Nucleus accumbens (tissue), 56 donors: ENCODE measurements around the gene PMVK.

Source experiments
- DNase-seq, 56 donors: peaks; one replicate each; lab custom pipeline; 2025; lab: John Stamatoyannopoulos, UW

The PMVK gene

GRCh38 chr1:154968731-154969130 is 32.2 kb upstream of the PMVK start:
- no peak for DNase-seq

GRCh38 chr1:154967331-154967950 is 30.9 kb upstream of the PMVK start:
- DNase-seq = no peak

- DNase-seq = no peak
Observed at GRCh38 chr1:154966111-154966510, 29.6 kb upstream of the PMVK start.

- no peak for DNase-seq
Observed at GRCh38 chr1:154964359-154964758, 27.8 kb upstream of the PMVK start.

GRCh38 chr1:154963643-154964042 is 27.1 kb upstream of the PMVK start:
- DNase-seq = no peak

GRCh38 chr1:154962795-154963330 is 26.3 kb upstream of the PMVK start:
- no peak for DNase-seq

- peak in 5 of 56 donors; percentile 24 to 56 (median 45) for DNase-seq
Observed at GRCh38 chr1:154962156-154962749, 25.7 kb upstream of the PMVK start.

GRCh38 chr1:154961207-154962155 is 25.0 kb upstream of the PMVK start, which contains the start of gene PYGO2:
TSS of gene PYGO2 (minus strand) at chr1:154961782. CDS start at chr1:154961576, 206 bp downstream.
- DNase-seq = peak in 53 of 56 donors; percentile 33 to 90 (median 72)

- no peak for DNase-seq
Observed at GRCh38 chr1:154960446-154961136, 24.1 kb upstream of the PMVK start.

GRCh38 chr1:154959426-154959780 is 22.9 kb upstream of the PMVK start:
- DNase-seq = no peak

GRCh38 chr1:154958681-154959425 is 22.3 kb upstream of the PMVK start:
- DNase-seq = no peak

- no peak for DNase-seq
Observed at GRCh38 chr1:154958036-154958435, 21.5 kb upstream of the PMVK start.

GRCh38 chr1:154957091-154957657 is 20.7 kb upstream of the PMVK start:
- DNase-seq = peak in 6 of 56 donors; percentile 12 to 44 (median 22)

GRCh38 chr1:154956544-154956941 is 20.0 kb upstream of the PMVK start:
- peak in 27 of 56 donors; percentile 7 to 70 (median 34) for DNase-seq

- DNase-seq = peak in 51 of 56 donors; percentile 37 to 92 (median 73)
Observed at GRCh38 chr1:154955718-154956543, 19.4 kb upstream of the PMVK start, which contains the start of gene PBXIP1. TSS of gene PBXIP1 (minus strand) at chr1:154956099. CDS start at chr1:154953721, 2,378 bp downstream.

- peak in 41 of 56 donors; percentile 13 to 87 (median 55) for DNase-seq
Observed at GRCh38 chr1:154955039-154955717, 18.7 kb upstream of the PMVK start.

- no peak for DNase-seq
Observed at GRCh38 chr1:154954541-154954940, 18.0 kb upstream of the PMVK start.
